ENCODE data around the gene KRT74.

DNA sequence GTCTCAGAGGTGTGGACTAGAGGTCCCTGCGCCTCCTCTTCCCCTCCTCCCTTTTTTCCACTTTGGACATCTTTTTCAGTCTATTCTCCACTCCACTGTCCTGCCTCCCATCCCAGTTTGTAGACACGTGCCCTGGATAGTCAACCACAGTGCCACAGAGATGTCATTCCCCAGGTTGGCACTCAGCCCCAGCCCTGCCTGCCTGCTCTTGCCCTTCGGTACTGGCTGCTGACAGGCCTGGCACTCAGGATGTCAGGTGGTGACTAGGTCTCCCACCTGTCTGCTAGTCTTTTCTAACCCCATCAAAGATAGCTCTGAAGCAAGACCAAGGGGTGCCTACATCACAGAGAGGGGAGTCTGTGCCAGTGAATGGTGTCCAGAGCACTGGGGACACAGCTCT lies 36.5 kb downstream of the KRT74 start:
- TF ChIP-seq, protein P1, sequence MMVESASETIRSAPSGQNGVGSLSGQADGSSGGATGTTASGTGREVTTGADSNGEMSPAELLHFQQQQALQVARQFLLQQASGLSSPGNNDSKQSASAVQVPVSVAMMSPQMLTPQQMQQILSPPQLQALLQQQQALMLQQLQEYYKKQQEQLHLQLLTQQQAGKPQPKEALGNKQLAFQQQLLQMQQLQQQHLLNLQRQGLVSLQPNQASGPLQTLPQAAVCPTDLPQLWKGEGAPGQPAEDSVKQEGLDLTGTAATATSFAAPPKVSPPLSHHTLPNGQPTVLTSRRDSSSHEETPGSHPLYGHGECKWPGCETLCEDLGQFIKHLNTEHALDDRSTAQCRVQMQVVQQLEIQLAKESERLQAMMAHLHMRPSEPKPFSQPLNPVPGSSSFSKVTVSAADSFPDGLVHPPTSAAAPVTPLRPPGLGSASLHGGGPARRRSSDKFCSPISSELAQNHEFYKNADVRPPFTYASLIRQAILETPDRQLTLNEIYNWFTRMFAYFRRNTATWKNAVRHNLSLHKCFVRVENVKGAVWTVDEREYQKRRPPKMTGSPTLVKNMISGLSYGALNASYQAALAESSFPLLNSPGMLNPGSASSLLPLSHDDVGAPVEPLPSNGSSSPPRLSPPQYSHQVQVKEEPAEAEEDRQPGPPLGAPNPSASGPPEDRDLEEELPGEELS (CRISPR knock-in tag; IDR thresholded peaks at IDR 0.05): no peak
- no peak for TF ChIP-seq NR3C1 (CRISPR knock-in tag; conservative IDR thresholded peaks at IDR 0.05; ENCODE audit: low read depth)
- TF ChIP-seq, protein P2, sequence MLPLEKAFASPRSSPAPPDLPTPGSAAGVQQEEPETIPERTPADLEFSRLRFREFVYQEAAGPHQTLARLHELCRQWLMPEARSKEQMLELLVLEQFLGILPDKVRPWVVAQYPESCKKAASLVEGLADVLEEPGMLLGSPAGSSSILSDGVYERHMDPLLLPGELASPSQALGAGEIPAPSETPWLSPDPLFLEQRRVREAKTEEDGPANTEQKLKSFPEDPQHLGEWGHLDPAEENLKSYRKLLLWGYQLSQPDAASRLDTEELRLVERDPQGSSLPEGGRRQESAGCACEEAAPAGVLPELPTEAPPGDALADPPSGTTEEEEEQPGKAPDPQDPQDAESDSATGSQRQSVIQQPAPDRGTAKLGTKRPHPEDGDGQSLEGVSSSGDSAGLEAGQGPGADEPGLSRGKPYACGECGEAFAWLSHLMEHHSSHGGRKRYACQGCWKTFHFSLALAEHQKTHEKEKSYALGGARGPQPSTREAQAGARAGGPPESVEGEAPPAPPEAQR (CRISPR knock-in tag; IDR thresholded peaks at IDR 0.05): no peak
- TF ChIP-seq, protein P3, sequence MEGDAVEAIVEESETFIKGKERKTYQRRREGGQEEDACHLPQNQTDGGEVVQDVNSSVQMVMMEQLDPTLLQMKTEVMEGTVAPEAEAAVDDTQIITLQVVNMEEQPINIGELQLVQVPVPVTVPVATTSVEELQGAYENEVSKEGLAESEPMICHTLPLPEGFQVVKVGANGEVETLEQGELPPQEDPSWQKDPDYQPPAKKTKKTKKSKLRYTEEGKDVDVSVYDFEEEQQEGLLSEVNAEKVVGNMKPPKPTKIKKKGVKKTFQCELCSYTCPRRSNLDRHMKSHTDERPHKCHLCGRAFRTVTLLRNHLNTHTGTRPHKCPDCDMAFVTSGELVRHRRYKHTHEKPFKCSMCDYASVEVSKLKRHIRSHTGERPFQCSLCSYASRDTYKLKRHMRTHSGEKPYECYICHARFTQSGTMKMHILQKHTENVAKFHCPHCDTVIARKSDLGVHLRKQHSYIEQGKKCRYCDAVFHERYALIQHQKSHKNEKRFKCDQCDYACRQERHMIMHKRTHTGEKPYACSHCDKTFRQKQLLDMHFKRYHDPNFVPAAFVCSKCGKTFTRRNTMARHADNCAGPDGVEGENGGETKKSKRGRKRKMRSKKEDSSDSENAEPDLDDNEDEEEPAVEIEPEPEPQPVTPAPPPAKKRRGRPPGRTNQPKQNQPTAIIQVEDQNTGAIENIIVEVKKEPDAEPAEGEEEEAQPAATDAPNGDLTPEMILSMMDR (IDR thresholded peaks at IDR 0.05): no peak
- TF ChIP-seq, protein P4, sequence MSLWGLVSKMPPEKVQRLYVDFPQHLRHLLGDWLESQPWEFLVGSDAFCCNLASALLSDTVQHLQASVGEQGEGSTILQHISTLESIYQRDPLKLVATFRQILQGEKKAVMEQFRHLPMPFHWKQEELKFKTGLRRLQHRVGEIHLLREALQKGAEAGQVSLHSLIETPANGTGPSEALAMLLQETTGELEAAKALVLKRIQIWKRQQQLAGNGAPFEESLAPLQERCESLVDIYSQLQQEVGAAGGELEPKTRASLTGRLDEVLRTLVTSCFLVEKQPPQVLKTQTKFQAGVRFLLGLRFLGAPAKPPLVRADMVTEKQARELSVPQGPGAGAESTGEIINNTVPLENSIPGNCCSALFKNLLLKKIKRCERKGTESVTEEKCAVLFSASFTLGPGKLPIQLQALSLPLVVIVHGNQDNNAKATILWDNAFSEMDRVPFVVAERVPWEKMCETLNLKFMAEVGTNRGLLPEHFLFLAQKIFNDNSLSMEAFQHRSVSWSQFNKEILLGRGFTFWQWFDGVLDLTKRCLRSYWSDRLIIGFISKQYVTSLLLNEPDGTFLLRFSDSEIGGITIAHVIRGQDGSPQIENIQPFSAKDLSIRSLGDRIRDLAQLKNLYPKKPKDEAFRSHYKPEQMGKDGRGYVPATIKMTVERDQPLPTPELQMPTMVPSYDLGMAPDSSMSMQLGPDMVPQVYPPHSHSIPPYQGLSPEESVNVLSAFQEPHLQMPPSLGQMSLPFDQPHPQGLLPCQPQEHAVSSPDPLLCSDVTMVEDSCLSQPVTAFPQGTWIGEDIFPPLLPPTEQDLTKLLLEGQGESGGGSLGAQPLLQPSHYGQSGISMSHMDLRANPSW (CRISPR knock-in tag; conservative IDR thresholded peaks at IDR 0.05; ENCODE audit: low read depth): no peak
- TF ChIP-seq JUN (CRISPR knock-in tag; IDR thresholded peaks at IDR 0.05): no peak
- TF ChIP-seq, protein P5, sequence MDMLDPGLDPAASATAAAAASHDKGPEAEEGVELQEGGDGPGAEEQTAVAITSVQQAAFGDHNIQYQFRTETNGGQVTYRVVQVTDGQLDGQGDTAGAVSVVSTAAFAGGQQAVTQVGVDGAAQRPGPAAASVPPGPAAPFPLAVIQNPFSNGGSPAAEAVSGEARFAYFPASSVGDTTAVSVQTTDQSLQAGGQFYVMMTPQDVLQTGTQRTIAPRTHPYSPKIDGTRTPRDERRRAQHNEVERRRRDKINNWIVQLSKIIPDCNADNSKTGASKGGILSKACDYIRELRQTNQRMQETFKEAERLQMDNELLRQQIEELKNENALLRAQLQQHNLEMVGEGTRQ (CRISPR knock-in tag; IDR thresholded peaks at IDR 0.05): no peak
- TF ChIP-seq SMAD3 (CRISPR knock-in tag; IDR thresholded peaks at IDR 0.05; ENCODE audit: borderline replicate concordance): no peak
- TF ChIP-seq ZNF423 (CRISPR knock-in tag; IDR thresholded peaks at IDR 0.05): no peak
- TF ChIP-seq, protein P6, sequence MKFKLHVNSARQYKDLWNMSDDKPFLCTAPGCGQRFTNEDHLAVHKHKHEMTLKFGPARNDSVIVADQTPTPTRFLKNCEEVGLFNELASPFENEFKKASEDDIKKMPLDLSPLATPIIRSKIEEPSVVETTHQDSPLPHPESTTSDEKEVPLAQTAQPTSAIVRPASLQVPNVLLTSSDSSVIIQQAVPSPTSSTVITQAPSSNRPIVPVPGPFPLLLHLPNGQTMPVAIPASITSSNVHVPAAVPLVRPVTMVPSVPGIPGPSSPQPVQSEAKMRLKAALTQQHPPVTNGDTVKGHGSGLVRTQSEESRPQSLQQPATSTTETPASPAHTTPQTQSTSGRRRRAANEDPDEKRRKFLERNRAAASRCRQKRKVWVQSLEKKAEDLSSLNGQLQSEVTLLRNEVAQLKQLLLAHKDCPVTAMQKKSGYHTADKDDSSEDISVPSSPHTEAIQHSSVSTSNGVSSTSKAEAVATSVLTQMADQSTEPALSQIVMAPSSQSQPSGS (CRISPR knock-in tag; IDR thresholded peaks at IDR 0.05; ENCODE audit: borderline replicate concordance, low read depth): no peak
